HepG2 (cell line): ENCODE measurements around the gene CACNA1H. TPM values are rescaled to one million over a fixed set of nuclear protein-coding genes. Genes with fewer than 3 reads are reported as not detected.

ENCODE experiments used
- ATAC-seq: fragments of 200-7000 bp; cut with Tn5 transposase; 3 replicates; pipeline ENCODE4 v1.9.1; 2020; ENCODE audit warnings: mild to moderate bottlenecking, moderate library complexity
- BruUV-seq: library from RNA; stranded (reverse); fragments of 400-500 nt; replicated peaks from 2 replicates; lab custom pipeline; 2021; lab: Mats Ljungman, UMichigan
- CTCF ChIA-PET: fragments of 300-600 bp; formaldehyde crosslinking; extraction: SDS; loops from one replicate; lab custom pipeline; 2021; ENCODE audit warnings: low total read pairs, inconsistent platforms, low intra/inter-chr PET ratio; lab: Yijun Ruan, JAX
- POLR2A ChIA-PET: fragments of 350-600 bp; sonication (Branson Sonifier 250); formaldehyde crosslinking; loops from one replicate; lab custom pipeline; 2020; ENCODE audit warnings: antibody characterized with exemption, inconsistent platforms; lab: Yijun Ruan, JAX
- DNase-seq: peaks from one replicate; pipeline ENCODE4 v3.0.0-alpha.2; 2015; ENCODE audit warnings: low spot score
- FAIRE-seq: peaks from 3 replicates; lab custom pipeline; 2011; peaks lifted over from hg19 to GRCh38; lab: Jason Lieb, UNC
- H2AFZ ChIP-seq: one replicate; pipeline ENCODE4 v1.6.1; 2011; ENCODE audit warnings: low read length, inconsistent platforms
- H3K27ac ChIP-seq: fragments of 300-600 bp; 3 replicates; pipeline ENCODE4 v1.8.0; 2011; ENCODE audit warnings: mixed run types, mild to moderate bottlenecking, mixed read lengths, low read length, inconsistent platforms; ENCODE audit not compliant: insufficient read depth; ENCODE audit errors: extremely low read length
- H3K27me3 ChIP-seq, 2 experiments: fragments of 200-600 bp in 1 of 2; 2 replicates in 1 of 2; 3 replicates in 1 of 2; pipeline versions ENCODE4 v1.6.0 to v1.8.0; 2011; ENCODE audit warnings: low read length in 2 of 2, mild to moderate bottlenecking in 2 of 2, moderate library complexity in 2 of 2, inconsistent platforms in 1 of 2; ENCODE audit not compliant: insufficient read depth in 2 of 2, control insufficient read depth in 1 of 2
- H3K36me3 ChIP-seq, 2 experiments: fragments of 200-600 bp in 1 of 2; replicated peaks in 1 of 2; 2 replicates in 1 of 2; 3 replicates in 1 of 2; pipeline versions ENCODE4 v1.5.1 to v1.8.0; 2011; ENCODE audit warnings: low read length in 2 of 2, inconsistent platforms in 1 of 2; ENCODE audit not compliant: insufficient read depth in 2 of 2, control insufficient read depth in 1 of 2
- H3K4me1 ChIP-seq: 2 replicates; pipeline ENCODE4 v1.5.1; 2012; ENCODE audit warnings: low read length, inconsistent platforms; ENCODE audit not compliant: insufficient read depth
- H3K4me2 ChIP-seq: 2 replicates; pipeline ENCODE4 v1.6.0; 2011; ENCODE audit warnings: low read depth, low read length, inconsistent platforms
- H3K4me3 ChIP-seq, 3 experiments: fragments of 200-600 bp in 1 of 3; sonication (generic), shearing (Covaris generic) in 1 of 3; replicated peaks in 1 of 3; 2 replicates each; pipeline ENCODE4 v1.5.1; 2011 to 2016; ENCODE audit warnings: low read length in 3 of 3, inconsistent platforms in 2 of 3, low read depth in 2 of 3, mild to moderate bottlenecking in 2 of 3, control low read depth in 1 of 3, mixed read lengths in 1 of 3; ENCODE audit not compliant: insufficient read depth in 1 of 3
- H3K79me2 ChIP-seq: one replicate; pipeline ENCODE4 v1.6.1; 2011; ENCODE audit warnings: low read length, inconsistent platforms; ENCODE audit not compliant: insufficient read depth
- H3K9ac ChIP-seq: 2 replicates; pipeline ENCODE4 v1.6.0; 2011; ENCODE audit warnings: mild to moderate bottlenecking, low read depth, low read length, inconsistent platforms; ENCODE audit not compliant: insufficient read depth
- H3K9me3 ChIP-seq: 2 replicates; pipeline ENCODE4 v1.5.1; 2012; ENCODE audit warnings: mild to moderate bottlenecking, low read length
- H4K20me1 ChIP-seq: 2 replicates; pipeline ENCODE4 v1.6.0; 2011; ENCODE audit warnings: inconsistent platforms, mild to moderate bottlenecking, low read length, moderate library complexity; ENCODE audit not compliant: insufficient read depth
- KDM1A ChIP-seq: IDR thresholded peaks from 2 replicates; pipeline ENCODE4 v1.6.1; 2016; ENCODE audit warnings: missing compliant biosample characterization
- MTF1 ChIP-seq: sonication (generic); formaldehyde crosslinking; IDR thresholded peaks from 2 replicates; pipeline ENCODE4 v1.5.0; 2020; ENCODE audit warnings: missing genetic modification reagents
- MZF1 ChIP-seq: sonication (generic); formaldehyde crosslinking; IDR thresholded peaks from 2 replicates; pipeline ENCODE4 v1.8.1; 2023; ENCODE audit warnings: mild to moderate bottlenecking, missing genetic modification reagents, borderline replicate concordance
- PCBP1 ChIP-seq: fragments of 200-400 bp; formaldehyde crosslinking; IDR thresholded peaks from 2 replicates; pipeline ENCODE4 v1.6.1; 2017; ENCODE audit warnings: mild to moderate bottlenecking, low read depth, low read length, borderline replicate concordance
- ZMYM3 ChIP-seq: sonication (generic); formaldehyde crosslinking; IDR thresholded peaks from 2 replicates; pipeline ENCODE4 v1.5.1; 2020; ENCODE audit warnings: mild to moderate bottlenecking, missing genetic modification reagents
- ZNF781 ChIP-seq: sonication (generic); formaldehyde crosslinking; IDR thresholded peaks from 2 replicates; pipeline ENCODE4 v1.5.1; 2020; ENCODE audit warnings: borderline replicate concordance, mild to moderate bottlenecking, missing genetic modification reagents; ENCODE audit errors: not compliant biosample characterization
- WGBS: methylation state at CpG from one replicate; pipeline ENCODE4 v1.1.6; 2017; ENCODE audit warnings: low lambda C conversion rate; 5-methylcytosine and 5-hydroxymethylcytosine counted together
- in situ Hi-C: cut with HindIII; loops from 2 replicates; pipeline ENCODE4 v1.10.0; 2017; ENCODE audit warnings: low pct_unique_long_range_greater_than_20kb; ENCODE audit not compliant: extremely low pct_ligation_motif_present
- intact Hi-C: fragments of 100-400 bp; cut with micrococcal nuclease; formaldehyde crosslinking; loops from one replicate; pipeline ENCODE4 v1.10.0; 2022; ENCODE audit not compliant: unreplicated experiment
- polyA plus RNA-seq, 8 experiments: library from polyadenylated mRNA; depleted of rRNA in 3 of 8; stranded (reverse) in 7 of 8; unstranded in 1 of 8; fragments of >200 nt; fragmentation: Illumina TruSeq in 4 of 8; extraction: Trizol in 4 of 8; gene quantifications; 2 replicates each; pipeline versions ENCODE4 v1.2.1 to v1.2.3, GENCODE V29; 2011 to 2016; ENCODE audit warnings: low read depth in 4 of 8, missing spikeins in 1 of 8, mixed read lengths in 1 of 8; ENCODE audit not compliant: insufficient read depth in 1 of 8
- total RNA-seq, 5 experiments: library from RNA; depleted of rRNA; stranded (reverse); fragments of >200 nt; fragmentation: Illumina TruSeq; extraction: Trizol; gene quantifications; 2 replicates each; pipeline ENCODE4 v1.2.3, GENCODE V29; 2016; ENCODE audit warnings: low read depth in 1 of 5
- TF ChIP-seq, protein P1 (sequence below): sonication (generic); formaldehyde crosslinking; IDR thresholded peaks from 2 replicates; pipeline ENCODE4 v1.4.0; 2020; ENCODE audit warnings: missing genetic modification reagents
- TF ChIP-seq, protein P2 (sequence below): sonication (generic); formaldehyde crosslinking; IDR thresholded peaks from 2 replicates; pipeline ENCODE4 v1.5.0; 2020; ENCODE audit warnings: missing genetic modification reagents

The CACNA1H gene
- total and polyA plus RNA-seq, 2 of the 13 experiments (the other 11 are each of a cell fraction or from before 2014, with no cell fraction given) = 0.40 to 1.8 TPM

DNA sequence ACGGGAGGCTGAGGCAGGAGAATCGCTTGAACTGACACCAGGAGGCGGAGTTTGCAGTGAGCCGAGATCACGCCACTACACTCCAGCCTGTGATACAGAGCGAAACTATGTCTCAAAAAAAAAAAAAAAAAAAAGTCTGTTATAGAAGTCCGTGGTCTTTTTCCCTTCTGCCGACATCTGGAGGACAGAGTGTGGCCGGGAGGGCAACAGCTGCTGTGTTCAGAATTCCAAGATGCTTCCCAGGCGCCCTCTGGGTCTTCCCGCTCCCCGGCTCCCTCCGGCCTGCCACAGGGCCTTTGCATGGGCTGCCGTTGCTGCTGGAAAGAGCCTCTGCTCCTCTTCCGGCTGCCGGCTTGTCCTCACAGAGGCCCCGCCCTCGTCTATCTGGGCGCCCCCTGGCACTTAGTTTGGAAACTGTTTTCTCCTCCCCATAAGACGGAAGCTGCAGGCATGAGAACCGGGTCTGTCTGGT lies 2.4 kb upstream of the CACNA1H start:
- no peak for ATAC-seq
- in situ Hi-C loops (no loop called here), intact Hi-C loops (no loop called here)
- TF ChIP-seq ZNF781 (CRISPR knock-in tag) (no peak), PCBP1 (0 out of 2 replicates have a peak, but pooled peaks have one; percentile 22), KDM1A (CRISPR knock-in tag) (peak; percentile 66; the same call in 1 of the 2 replicates), MZF1 (CRISPR knock-in tag) (no peak), ZMYM3 (CRISPR knock-in tag) (peak; percentile 57; the same call in 1 of the 2 replicates), MTF1 (CRISPR knock-in tag) (no peak)
- TF ChIP-seq, protein P1, sequence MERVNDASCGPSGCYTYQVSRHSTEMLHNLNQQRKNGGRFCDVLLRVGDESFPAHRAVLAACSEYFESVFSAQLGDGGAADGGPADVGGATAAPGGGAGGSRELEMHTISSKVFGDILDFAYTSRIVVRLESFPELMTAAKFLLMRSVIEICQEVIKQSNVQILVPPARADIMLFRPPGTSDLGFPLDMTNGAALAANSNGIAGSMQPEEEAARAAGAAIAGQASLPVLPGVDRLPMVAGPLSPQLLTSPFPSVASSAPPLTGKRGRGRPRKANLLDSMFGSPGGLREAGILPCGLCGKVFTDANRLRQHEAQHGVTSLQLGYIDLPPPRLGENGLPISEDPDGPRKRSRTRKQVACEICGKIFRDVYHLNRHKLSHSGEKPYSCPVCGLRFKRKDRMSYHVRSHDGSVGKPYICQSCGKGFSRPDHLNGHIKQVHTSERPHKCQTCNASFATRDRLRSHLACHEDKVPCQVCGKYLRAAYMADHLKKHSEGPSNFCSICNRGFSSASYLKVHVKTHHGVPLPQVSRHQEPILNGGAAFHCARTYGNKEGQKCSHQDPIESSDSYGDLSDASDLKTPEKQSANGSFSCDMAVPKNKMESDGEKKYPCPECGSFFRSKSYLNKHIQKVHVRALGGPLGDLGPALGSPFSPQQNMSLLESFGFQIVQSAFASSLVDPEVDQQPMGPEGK = peak; percentile 19; the same call in 1 of the 2 replicates
- TF ChIP-seq, protein P2, sequence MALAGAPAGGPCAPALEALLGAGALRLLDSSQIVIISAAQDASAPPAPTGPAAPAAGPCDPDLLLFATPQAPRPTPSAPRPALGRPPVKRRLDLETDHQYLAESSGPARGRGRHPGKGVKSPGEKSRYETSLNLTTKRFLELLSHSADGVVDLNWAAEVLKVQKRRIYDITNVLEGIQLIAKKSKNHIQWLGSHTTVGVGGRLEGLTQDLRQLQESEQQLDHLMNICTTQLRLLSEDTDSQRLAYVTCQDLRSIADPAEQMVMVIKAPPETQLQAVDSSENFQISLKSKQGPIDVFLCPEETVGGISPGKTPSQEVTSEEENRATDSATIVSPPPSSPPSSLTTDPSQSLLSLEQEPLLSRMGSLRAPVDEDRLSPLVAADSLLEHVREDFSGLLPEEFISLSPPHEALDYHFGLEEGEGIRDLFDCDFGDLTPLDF = no peak
- Histone ChIP-seq H3K36me3 (no peaks in the 10 kb centered on the region), H4K20me1 (0 out of 2 replicates have a peak, but pooled peaks cover 6% of the 10 kb centered on the region), H3K9me3 (no peaks in the 10 kb centered on the region), H3K4me2 (no peak overlapping the region), H2AFZ (no peak overlapping the region), H3K4me3 (no peak overlapping the region), H3K4me1 (peaks cover 23% of the 10 kb centered on the region), H3K9ac (no peak overlapping the region), H3K27me3 (peaks cover 12 to 74% of the 10 kb centered on the region in 2 experiments), H3K79me2 (no peaks in the 10 kb centered on the region), H3K27ac (no peak overlapping the region)
- DNase-seq = peak; percentile 40
- ChIA-PET POLR2A (no interaction called here), CTCF (no interaction called here)
- FAIRE-seq = no peak
- 15% methylated on average over 12 of the region's 21 CpGs for WGBS
- BruUV-seq = no TSS peak
